Calu3 (cell line): ENCODE results near the gene HOXA10. TPM values are rescaled to one million over a fixed set of nuclear protein-coding genes. Genes with fewer than 3 reads are reported as not detected.

ENCODE experiments used
- BruUV-seq: library from RNA; stranded (reverse); fragments of 400-500 nt; replicated peaks from 2 replicates; lab custom pipeline; 2021; lab: Mats Ljungman, UMichigan
- CTCF ChIA-PET: fragments of 300-600 bp; sonication (Branson Sonifier 250); formaldehyde crosslinking; loops from one replicate; lab custom pipeline; 2022; ENCODE audit warnings: antibody characterized with exemption; lab: Charles Lee
- DNase-seq: peaks from one replicate; pipeline ENCODE4 v3.0.0; 2022
- H3K27ac Mint-ChIP-seq: one replicate; pipeline ENCODE4 v1.8.0; 2022; ENCODE audit warnings: mixed read lengths; ENCODE audit not compliant: unreplicated experiment
- H3K27me3 Mint-ChIP-seq: one replicate; pipeline ENCODE4 v1.8.0; 2022; ENCODE audit warnings: mixed read lengths; ENCODE audit not compliant: unreplicated experiment
- H3K36me3 Mint-ChIP-seq: one replicate; pipeline ENCODE4 v1.8.0; 2022; ENCODE audit warnings: mild to moderate bottlenecking, moderate library complexity, mixed read lengths; ENCODE audit not compliant: insufficient read depth, unreplicated experiment
- H3K4me1 Mint-ChIP-seq: one replicate; pipeline ENCODE4 v1.8.0; 2022; ENCODE audit warnings: mild to moderate bottlenecking, low read depth, mixed read lengths; ENCODE audit not compliant: unreplicated experiment
- H3K4me3 Mint-ChIP-seq: one replicate; pipeline ENCODE4 v1.8.0; 2022; ENCODE audit warnings: mild to moderate bottlenecking, low read depth, moderate library complexity, mixed read lengths; ENCODE audit not compliant: unreplicated experiment
- H3K9me3 Mint-ChIP-seq: one replicate; pipeline ENCODE4 v1.8.0; 2022; ENCODE audit warnings: low read depth, mixed read lengths; ENCODE audit not compliant: unreplicated experiment
- CTCF ChIP-seq: fragments of 200-600 bp; IDR thresholded peaks from one replicate; pipeline ENCODE4 v1.8.0; 2022; ENCODE audit warnings: antibody characterized with exemption; ENCODE audit not compliant: unreplicated experiment
- intact Hi-C: fragments of 100-400 bp; cut with micrococcal nuclease; formaldehyde crosslinking; loops from one replicate; pipeline ENCODE4 v1.10.0; 2022; ENCODE audit not compliant: unreplicated experiment
- total RNA-seq: library from RNA; stranded (reverse); gene quantifications from 2 replicates; pipeline ENCODE4 v1.2.3, GENCODE V29; 2022

The HOXA10 gene
- total RNA-seq, 1 experiment from 2014 or later, result 11.8 TPM

- TF ChIP-seq CTCF, result no peak
- Mint-ChIP-seq H3K4me1 (no peaks in the 10 kb centered on the region), H3K9me3 (no peaks in the 10 kb centered on the region), H3K27me3 (peaks cover 60% of the 10 kb centered on the region), H3K36me3 (peaks cover 4% of the 10 kb centered on the region), H3K4me3 (peak overlapping the region; percentile 61), H3K27ac (no peak overlapping the region)
- intact Hi-C loops, result no loop called here
- BruUV-seq, result no TSS peak
- DNase-seq, result no peak
- CTCF ChIA-PET, result no interaction called here
Observed at GRCh38 chr7:27193335-27194001, 19.3 kb upstream of the HOXA10 start.

GRCh38 chr7:27192546-27193334 is 18.6 kb upstream of the HOXA10 start:
- peak overlapping the region; percentile 61 for H3K4me3 Mint-ChIP-seq
- H3K36me3 Mint-ChIP-seq, result peaks cover 7% of the 10 kb centered on the region
- no peaks in the 10 kb centered on the region for H3K4me1 Mint-ChIP-seq
- no peaks in the 10 kb centered on the region for H3K9me3 Mint-ChIP-seq
- intact Hi-C loops, result no loop called here
- CTCF ChIA-PET, result interaction anchor here (0.6 to 0.7 kb wide), 2 partner anchors 47 to 1930 kb away, joined by 3 to 5 read pairs; no protein-coding TSS in a partner anchor
- no peak for TF ChIP-seq CTCF
- DNase-seq, result peak; percentile 28
- BruUV-seq, result no TSS peak
- no peak overlapping the region for H3K27ac Mint-ChIP-seq
- H3K27me3 Mint-ChIP-seq, result peaks cover 60% of the 10 kb centered on the region

GRCh38 chr7:27191833-27192545 is 17.9 kb upstream of the HOXA10 start:
- Mint-ChIP-seq H3K36me3 (peaks cover 9% of the 10 kb centered on the region), H3K4me3 (peak overlapping the region; percentile 61), H3K27me3 (peaks cover 57% of the 10 kb centered on the region), H3K4me1 (no peaks in the 10 kb centered on the region), H3K9me3 (no peaks in the 10 kb centered on the region), H3K27ac (no peak overlapping the region)
- no peak for DNase-seq
- BruUV-seq, result no TSS peak
- CTCF ChIA-PET, result interaction anchor here (0.6 to 0.7 kb wide), 3 partner anchors 48 to 1930 kb away, joined by 3 to 5 read pairs (median 4); no protein-coding TSS in a partner anchor
- intact Hi-C loops, result no loop called here
- TF ChIP-seq CTCF, result no peak

GRCh38 chr7:27191161-27191731 is 17.1 kb upstream of the HOXA10 start:
- DNase-seq, result no peak
- CTCF ChIA-PET, result interaction anchor here (1.5 kb wide), 1 partner anchor 11 kb away, joined by 4 read pairs; no protein-coding TSS in a partner anchor
- H3K9me3 Mint-ChIP-seq, result no peaks in the 10 kb centered on the region
- H3K4me3 Mint-ChIP-seq, result peak overlapping the region; percentile 61
- no peaks in the 10 kb centered on the region for H3K4me1 Mint-ChIP-seq
- no peak overlapping the region for H3K27ac Mint-ChIP-seq
- no TSS peak for BruUV-seq
- no peak for TF ChIP-seq CTCF
- intact Hi-C loops, result no loop called here
- H3K36me3 Mint-ChIP-seq, result peaks cover 9% of the 10 kb centered on the region
- H3K27me3 Mint-ChIP-seq, result peaks cover 64% of the 10 kb centered on the region
